Measurements from ENCODE around the gene GOLGA1. TPM values are rescaled to one million over a fixed set of nuclear protein-coding genes. Genes with fewer than 3 reads are reported as not detected.
A peak's percentile ranks its signal among the peaks of the same experiment; 100 is the strongest.

GOLGA1 gene
- polyA plus RNA-seq, 1 donor = 10.9 TPM

GRCh38 chr9:124886461-124886860 is 54.4 kb downstream of the GOLGA1 start:
- DNase-seq (ENCODE audit: low read depth) = no peak

GRCh38 chr9:124885551-124885950 is 55.3 kb downstream of the GOLGA1 start:
- no peak for DNase-seq (ENCODE audit: low read depth)

DNA sequence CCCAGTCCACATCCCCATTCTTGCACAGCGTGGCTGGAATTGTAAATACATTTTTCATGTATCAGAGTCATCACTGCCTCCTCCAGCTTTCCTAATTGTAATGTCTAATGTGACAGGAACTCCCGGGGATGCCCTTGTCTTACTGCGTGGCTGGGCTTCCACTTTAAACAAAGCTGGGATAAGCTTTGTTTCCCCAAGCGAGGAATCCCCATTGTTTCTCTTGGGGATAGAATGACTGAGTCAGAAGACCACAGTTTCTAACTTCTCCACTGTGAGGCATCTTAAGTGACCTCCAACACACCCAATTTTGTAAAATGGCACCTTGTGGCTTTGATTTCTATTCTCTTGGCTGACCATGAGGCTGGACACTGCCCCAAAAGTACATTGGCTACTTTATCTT is 56.5 kb downstream of the GOLGA1 start:
- no peak for DNase-seq (ENCODE audit: low read depth)

GRCh38 chr9:124882231-124882630 is 58.7 kb downstream of the GOLGA1 start:
- no peak for DNase-seq (ENCODE audit: low read depth)

DNA sequence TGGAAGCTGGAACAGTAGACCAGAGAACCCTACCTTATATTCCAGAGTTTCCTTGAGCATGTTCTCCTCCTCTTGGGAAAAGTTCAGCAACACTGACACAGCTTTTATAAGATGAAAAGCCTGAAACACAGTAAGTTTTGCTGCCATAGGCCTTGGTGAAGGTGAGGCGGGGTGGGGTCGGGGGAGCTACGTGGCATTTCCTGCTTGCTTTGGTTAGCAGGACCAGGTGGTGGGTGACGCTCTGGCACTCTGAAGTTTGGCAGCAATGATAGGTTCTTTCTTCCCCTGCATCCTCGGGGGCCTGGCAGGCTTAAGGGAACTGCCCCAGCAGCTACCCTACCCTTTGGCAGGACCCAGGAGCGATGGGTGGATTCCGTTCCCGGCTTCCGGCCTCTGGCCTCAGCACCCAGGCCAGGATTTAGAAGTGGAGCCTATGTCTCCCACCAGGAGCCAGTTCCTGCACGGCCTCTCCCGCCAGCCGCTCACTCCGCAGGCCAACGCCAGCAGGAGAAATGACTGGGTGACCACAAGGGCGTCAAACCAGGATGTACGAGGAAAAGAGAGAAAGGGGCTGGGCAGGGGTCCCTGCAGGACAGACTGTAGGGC is 59.6 kb downstream of the GOLGA1 start:
- no peak for DNase-seq (ENCODE audit: low read depth)

DNA sequence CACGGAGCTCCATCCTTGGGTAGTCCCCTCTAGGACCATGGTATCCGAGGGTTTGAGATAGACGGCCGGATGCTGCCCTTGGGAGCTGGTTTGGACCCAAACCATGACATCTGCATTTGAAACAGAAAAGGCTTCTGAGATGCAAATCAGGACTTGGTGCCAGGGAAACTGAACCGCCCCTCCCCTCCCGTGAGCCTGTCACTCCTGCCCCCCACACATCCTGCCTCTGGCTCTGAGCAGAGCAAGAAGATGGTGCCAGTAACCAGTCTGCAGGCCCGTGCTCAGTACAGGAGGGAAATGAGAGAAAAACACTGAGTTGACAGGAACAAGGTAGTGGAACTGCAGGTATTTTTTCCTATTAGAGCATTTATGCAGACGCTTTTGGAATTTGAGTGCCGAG is 60.4 kb downstream of the GOLGA1 start:
- no peak for DNase-seq (ENCODE audit: low read depth)

DNA sequence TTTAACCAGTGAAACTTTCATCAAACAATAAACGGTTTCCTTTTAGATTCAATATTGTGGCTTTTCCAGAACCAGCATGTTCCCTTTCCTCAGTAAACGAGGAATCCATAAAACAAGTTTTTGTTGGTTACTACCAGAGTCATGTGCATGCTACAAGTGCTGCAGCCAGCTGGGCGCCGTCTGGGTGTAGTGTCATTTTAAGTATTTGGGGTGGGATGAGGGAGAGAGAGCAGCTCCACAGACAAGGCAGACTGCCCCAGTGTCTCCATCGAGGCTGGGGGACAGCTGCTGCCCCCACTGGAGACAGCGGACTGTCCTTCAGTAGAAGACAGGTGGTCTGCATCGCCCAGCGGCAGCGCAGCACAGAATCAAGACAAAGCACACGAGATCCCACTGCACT is 61.7 kb downstream of the GOLGA1 start:
- DNase-seq (ENCODE audit: low read depth) = no peak

DNA sequence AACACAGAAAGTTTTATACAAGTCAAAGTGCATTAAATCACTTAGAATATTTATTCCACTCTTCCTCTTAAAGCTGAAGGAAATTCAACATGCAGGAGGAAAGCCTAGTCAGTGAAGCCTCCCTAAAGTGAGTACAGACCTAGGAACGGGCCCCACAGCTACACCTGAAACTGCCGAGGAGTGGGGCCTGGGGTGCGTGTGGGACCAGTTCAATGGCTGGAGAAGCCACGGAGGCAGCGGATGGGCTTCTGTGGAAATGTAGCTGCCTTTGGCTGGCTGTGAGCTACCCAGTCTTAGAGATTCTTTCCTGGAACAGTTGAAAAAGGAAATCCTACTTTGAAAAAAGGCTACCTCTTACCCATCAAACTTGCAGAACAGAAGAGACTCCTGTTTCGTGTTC is 62.4 kb downstream of the GOLGA1 start:
- DNase-seq (ENCODE audit: low read depth) = no peak

GRCh38 chr9:124878021-124878420 is 62.9 kb downstream of the GOLGA1 start:
- no peak for DNase-seq (ENCODE audit: low read depth)

DNA sequence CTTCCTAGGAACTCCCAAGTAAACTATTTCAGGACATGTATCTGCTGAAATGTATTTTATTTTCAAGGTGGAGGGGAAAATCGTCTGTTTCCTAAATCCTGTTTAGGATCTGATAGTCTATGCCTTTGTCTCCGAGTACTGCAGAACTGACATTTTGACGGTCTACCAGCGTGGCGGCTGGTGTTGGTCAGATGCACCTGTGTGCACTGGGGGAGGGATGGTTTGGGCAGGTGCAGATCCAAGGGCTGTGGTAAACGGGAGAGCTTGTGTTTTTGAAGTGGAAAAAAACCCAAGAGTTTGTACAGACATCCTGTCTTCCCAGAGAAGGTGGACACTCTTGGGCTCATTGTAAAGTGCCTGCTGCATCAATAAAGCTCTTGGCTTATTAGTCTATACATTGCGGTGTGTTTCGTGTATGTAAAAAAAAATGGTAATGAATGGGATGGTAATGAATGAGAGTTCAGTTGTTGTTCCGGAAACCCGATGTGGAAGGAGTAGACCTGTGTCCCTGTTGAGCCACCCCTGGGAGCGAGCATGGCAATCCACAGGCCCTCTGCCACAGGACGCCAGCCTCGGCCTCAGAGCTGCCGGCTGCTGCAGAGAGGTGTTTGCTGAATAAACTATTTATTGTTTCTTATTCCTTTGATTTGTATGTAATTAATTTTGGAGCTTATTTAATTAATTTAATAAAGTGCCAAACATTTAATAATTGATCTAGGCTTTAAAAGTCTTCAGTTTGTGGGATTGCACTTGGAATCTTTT is 63.7 kb downstream of the GOLGA1 start:
- no peak for DNase-seq (ENCODE audit: low read depth)

DNA sequence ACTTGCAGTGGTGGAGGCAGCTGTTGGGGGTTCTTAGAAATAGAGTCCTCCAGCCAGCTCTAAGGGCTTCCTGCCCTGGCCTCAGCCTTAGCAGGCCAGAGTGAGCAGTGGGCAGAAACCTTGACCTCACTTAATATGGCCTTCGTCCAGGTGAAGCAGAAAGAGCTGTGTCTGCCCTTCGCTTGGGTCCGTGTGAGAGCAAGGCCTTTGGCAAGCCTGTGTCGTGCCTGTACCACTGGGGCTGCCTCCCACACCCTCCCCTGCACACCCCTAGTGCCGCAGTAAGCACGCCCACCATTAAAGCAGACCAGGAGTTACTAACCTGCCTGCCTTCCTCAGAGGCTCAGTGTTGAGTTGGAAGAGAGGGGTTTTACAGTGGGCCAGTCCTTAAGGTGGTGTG is 65.4 kb downstream of the GOLGA1 start:
- DNase-seq (ENCODE audit: low read depth) = no peak

DNA sequence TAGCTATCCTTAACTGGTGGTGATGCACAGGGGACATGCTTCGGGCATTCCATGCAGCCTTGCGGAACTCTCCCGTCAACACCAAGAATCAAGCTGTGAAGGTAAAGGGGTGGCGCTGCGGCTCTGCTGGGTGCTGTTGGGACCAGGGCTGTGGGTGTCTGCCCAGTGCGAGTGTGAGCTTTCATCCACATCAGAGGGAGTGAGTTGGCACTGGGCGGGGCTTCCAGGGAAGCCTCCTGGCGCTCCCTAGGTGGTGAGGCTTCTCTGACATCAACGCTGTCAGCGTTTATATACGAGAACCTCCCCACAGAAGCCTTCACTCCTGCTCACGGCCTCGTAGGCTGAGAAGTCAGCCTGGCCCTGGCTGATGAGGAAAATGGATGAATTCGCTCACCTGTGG is 67.2 kb downstream of the GOLGA1 start:
- no peak for DNase-seq (ENCODE audit: low read depth)

DNA sequence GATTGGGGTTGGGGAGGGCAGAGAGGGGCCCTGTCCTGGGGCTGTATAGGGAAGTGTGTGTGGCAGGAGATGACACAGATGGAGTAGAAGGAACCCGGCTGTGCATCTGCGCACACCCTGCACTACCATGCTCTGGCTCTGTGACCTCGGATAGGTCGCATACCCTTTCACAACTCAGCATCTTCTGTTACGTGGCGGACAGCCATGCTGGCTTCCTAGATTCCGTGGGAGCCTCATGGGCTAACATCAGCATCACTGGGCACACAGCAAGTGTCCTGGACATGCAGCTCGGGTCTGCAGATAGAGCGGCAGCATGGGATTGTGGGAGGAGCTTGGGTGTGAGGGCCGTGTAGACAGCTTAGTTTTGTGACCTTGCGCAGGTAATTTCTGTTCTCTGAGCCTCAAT is 69.7 kb downstream of the GOLGA1 start:
- no peak for DNase-seq (ENCODE audit: low read depth)

- DNase-seq (ENCODE audit: low read depth) = no peak
Measured at GRCh38 chr9:124870723-124871122, 70.2 kb downstream of the GOLGA1 start.

GRCh38 chr9:124869986-124870560 is 70.8 kb downstream of the GOLGA1 start:
- DNase-seq (ENCODE audit: low read depth) = no peak

DNA sequence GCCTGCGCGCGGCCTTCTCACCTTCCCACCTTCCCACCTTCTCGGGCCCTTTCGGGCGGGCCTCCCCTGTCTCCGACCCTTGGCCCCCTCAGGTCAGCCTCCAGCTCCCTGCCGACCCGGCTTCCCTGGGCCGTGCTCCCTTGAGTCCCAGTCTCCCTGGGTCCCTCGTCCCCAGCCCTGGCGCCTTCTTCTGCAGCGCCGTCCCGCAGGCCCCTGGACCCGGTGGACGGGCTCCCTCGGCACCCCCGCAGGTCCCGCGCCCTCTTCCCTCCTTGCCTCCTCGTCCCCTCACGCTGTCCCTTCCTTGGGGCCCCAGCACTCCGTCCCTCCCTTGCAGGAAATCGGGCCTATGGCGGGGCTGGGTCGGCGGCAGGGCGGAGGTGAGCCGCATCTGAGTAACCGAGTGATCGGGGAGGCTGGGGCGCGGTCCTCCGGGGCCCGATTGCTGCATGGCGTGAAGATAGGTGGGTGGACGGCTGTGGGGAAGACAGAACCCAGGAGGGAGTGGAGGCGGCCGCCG is 71.4 kb downstream of the GOLGA1 start:
- no peak for DNase-seq (ENCODE audit: low read depth)

- peak; percentile 44 for DNase-seq (ENCODE audit: low read depth)
Measured at GRCh38 chr9:124868511-124869465, 72.1 kb downstream of the GOLGA1 start.

DNA sequence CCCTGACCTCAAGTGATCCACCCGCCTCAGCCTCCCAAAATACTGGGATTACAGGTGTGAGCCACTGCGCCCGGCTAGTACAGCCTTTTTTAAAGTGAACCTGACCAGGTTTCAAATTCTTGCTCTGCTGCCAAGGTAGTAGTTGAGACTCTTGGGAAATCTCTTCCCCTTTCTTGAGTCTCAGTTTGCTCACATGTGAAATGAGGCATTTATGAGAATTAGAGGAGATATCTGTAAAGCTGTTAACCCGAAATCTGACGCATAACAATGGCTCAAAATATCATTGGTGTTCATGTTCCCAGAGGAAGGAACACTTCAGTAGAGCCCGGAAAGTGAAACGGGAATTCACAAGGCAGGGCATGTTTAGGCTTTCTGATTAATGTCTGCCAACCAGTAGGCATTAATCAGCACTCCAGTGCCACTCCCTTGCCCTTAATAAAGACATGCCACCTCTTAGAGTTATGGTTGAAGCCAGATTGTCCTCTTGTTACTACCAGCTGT is 77.5 kb downstream of the GOLGA1 start:
- no peak for DNase-seq (ENCODE audit: low read depth)

GRCh38 chr9:124861342-124862229 is 79.3 kb downstream of the GOLGA1 start, which contains the start of the genes ARPC5L and RPL35:
Gene ARPC5L (plus strand): TSS chr9:124862130. CDS start chr9:124869291, 7,161 bp downstream.
Gene RPL35 (minus strand): TSS chr9:124861957. CDS start chr9:124861912, 45 bp downstream.
- peak; percentile 75 for DNase-seq (ENCODE audit: low read depth)

DNA sequence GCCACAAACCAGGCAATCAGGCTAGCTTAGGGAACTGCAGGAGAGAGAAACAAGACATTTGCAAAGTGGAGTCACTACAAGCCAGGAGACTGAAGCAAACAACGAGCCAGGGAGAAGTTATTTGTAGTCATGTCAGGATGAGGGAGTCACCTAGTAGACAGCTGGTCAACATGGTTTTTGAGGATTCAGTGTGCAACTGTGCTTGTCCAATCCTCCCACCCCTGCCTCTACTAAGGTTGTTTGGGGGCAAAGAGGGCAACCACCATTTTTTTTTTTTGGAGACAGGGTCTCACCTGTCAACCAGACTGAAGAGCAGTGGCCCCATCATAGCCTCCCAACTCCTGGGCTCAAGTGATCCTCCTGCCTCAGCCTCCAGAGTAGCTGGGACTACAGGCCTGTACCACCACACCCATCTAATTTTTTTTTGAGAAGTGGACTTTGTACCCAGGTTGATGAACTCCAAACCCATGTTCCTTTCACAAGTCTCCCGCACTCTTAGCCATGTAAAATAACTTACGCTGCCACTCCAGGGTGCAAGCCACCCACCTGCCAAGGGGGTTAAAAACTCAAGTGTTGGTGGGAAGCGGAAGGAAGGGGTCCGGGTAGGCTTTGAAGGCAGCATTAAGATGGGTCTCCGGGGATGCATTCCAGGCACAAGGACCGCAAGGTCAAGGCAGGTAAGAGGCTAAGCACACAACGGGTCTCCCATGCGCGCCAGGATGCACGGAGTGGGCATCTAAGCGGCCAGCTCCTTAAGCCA is 80.1 kb downstream of the GOLGA1 start:
- no peak for DNase-seq (ENCODE audit: low read depth)

Data from forelimb muscle (tissue), 1 donor.